Ramos (cell line): Measurements from ENCODE around the gene LEMD2.

Source experiments
- in situ Hi-C: fragments of 300-500 bp; cut with MboI; formaldehyde crosslinking; loops from one replicate; pipeline ENCODE4 v1.14.3; 2022; ENCODE audit warnings: low sequenced_read_pairs; ENCODE audit not compliant: unreplicated experiment

LEMD2 gene

GRCh38 chr6:33744895-33745546 lies 43.9 kb downstream of the LEMD2 start:
- in situ Hi-C loops: no loop called here

- in situ Hi-C loops: no loop called here
Measured at GRCh38 chr6:33744001-33744848, 44.7 kb downstream of the LEMD2 start.

- in situ Hi-C loops: no loop called here
Measured at GRCh38 chr6:33742837-33743236, 46.1 kb downstream of the LEMD2 start.

DNA sequence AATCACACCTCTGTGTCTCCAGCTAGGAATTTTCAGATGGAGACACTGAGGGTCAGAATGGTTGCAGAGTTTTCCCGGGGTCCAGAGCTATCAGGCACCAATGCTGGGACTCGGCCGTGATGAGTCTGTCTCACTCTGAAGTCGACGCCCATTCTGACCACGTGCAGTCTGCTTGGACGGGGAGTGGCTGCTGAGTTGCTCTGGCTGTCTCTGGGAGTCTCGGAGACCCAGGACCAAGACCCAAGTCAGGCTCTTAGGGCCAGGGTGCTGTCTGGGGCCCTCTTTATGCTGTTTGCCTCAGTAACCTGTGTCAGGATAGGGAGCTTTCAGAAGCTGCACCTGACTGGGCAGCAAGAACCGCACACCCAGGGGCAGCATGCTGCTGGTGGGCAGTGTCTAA lies 46.8 kb downstream of the LEMD2 start:
- in situ Hi-C loops: no loop called here

DNA sequence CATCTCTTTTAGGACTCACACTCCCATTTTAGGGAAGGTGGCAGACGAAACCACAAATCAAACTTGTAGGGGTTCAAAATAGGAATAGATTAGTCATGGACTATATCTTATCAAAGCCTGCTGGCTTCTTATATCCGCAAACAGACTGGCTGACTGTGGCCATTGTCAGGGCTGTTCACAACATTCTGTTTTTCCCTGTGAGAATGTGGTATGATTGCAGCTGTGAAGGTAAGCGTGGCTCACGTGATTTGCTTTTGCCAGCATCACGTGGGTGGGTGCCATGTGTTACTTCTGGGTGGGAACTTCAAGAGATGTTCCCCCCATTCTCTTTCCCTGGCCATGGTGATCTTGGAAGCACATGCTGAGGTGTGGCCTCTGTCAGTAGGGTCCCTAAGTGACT lies 48.1 kb downstream of the LEMD2 start:
- in situ Hi-C loops: no loop called here

DNA sequence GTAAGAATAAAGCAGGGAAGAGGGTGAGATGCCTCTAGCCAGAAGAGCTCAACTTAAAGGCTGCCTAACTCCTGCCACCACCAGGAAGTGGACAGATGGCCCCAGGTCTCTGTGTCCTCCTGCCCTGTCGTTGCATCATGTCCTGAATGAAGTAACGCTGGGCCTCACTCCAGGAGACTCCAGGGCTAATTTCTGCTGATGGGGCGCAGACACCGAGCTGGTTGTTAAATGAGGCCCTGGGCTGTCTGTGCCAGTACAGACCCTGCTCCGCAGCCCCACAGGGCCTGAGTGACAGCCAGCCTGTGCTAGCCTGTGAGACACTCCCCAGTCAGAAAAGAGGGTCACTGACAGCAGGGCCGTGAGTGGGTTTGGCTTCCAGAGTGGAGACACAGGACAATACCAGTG lies 48.7 kb downstream of the LEMD2 start:
- in situ Hi-C loops: no loop called here

DNA sequence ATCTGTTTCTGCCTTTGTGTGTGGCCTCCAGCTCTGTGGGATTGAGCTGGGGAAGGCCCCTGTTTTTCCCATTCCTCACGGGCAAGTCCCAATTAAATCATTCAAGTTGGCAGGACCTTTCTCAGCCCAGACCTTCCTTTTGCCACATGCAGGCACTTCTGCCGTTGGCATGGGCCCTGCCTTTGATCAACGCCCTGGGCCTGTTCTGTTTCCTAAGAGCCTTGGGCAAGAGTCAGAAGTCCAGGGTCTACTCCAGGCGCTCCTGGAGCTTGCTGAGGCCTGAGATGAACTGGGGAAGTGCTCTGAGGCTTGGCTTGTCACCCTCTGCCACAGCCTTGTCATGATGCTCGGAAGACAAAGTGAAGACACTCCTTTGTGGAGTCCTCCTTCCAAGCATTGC lies 49.4 kb downstream of the LEMD2 start:
- in situ Hi-C loops: no loop called here

DNA sequence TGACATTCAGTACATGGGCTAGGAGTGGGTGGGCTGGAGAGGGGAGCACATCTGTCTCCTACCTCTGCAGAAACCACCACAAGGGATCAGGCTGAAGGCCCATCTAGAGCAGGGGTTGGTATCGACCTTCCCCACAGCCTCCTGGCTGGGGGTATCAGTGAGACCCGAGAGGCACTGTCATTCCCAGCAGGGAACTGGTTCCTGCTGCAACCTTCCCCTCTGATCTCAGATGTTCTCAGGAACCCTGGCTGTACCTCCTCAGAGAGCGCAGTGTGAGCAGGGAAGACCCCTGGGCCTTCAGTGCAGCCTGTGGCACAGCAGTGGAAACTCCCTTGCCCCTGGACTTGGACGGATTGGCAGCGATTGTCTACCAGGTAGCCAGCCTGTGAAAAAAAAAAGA lies 50.1 kb downstream of the LEMD2 start:
- in situ Hi-C loops: no loop called here

DNA sequence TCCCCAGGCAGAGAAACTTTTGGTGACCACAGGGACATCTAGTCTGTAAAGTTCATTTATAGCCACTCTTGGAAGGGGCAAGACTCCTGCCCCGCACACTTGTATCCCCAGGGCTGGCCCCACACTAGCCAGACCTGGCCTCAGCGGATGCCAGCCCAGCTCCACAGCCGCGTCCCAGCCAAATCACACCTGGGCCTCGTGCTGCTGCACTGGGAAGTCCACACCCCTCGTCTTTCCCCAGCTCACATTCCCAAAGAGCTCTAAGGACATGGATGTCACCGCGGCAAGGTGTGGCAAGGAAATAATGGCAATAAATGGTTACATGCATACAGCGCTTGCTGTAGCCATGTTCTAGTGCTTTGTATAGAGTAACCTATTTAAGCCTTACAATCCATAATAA lies 50.8 kb downstream of the LEMD2 start:
- in situ Hi-C loops: no loop called here

DNA sequence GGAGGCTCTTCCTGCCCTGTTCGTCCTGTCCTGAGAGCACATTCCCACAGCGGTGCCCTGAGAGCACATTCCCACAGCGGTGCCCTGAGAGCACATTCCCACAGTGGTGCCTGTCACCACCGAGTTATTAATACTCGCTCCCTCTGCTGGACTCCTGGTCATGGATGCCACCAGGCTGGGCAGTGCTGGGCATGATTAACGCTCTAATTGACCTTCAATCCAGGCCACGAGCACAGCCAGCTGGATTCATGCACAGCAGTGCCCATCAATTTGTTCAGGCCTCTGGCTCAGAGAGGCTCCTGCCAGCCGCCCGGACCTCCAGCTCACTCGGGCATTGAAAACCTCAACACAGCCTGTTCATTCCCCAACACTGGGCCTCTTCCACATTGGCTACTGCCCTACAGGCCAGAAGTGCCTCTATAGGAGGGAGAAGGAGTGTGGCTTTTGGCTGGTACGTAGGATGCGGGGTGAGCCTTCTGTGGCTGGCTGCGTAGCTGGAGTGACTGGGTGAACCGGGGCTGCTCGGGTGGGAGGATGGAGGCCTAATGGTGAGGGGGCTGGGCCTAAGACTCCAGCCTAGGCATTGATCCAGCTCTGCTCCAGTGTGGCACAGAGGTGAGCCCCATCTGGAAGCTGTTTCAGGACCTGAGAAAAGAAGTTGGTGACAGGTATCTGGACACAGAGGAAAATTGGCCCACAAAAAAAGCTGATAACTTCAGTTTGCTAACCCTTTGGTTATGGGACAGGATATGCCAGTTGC lies 51.5 kb downstream of the LEMD2 start:
- in situ Hi-C loops: no loop called here

DNA sequence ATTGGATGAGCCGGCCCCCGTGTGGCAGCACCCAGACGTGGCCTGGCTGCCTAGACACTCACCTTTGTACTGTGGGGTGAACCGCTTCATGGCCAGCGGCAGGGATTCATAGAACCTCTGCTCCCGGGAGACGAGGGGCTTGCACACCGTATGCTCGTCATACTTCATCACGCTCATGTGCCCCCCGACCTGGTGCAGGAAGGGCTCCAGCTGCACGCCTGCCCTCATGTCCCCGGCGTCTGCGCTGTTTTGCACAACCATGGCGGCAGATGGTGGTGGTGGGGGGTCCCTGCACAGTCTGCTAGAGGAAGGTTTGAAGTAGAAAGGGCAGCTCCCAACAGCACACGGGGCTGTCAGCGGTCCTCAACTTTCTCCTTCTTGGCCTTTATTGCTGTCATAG lies 53.7 kb downstream of the LEMD2 start:
- in situ Hi-C loops: no loop called here

GRCh38 chr6:33733709-33734007 lies 55.3 kb downstream of the LEMD2 start:
- in situ Hi-C loops: no loop called here

GRCh38 chr6:33732817-33733708 lies 55.9 kb downstream of the LEMD2 start:
- in situ Hi-C loops: no loop called here

GRCh38 chr6:33732385-33732784 lies 56.5 kb downstream of the LEMD2 start:
- in situ Hi-C loops: no loop called here

GRCh38 chr6:33731751-33732282 lies 57.1 kb downstream of the LEMD2 start:
- in situ Hi-C loops: no loop called here

DNA sequence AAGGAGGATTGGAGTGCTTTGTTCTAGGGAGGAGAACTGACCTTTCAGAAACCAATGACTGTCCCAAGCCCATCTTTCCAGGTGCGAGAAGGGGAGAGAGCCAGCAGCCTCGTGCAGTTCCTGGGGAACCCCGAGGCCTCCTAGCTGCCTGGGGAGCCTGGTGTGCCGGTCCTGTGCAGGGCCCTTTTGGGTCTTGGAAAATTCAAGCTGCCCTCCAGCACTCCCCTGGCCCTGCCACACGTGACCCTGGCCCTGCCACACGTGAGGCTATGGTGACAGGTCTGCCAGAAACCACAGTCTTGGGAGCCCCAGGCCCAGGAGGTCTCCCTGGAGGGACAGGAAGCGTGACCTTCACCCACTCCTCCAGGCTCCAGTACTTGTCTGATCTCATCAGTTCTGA lies 57.9 kb downstream of the LEMD2 start:
- in situ Hi-C loops: no loop called here

GRCh38 chr6:33730611-33731010 lies 58.3 kb downstream of the LEMD2 start:
- in situ Hi-C loops: no loop called here

- in situ Hi-C loops: no loop called here
Measured at GRCh38 chr6:33729059-33729458, 59.9 kb downstream of the LEMD2 start.

DNA sequence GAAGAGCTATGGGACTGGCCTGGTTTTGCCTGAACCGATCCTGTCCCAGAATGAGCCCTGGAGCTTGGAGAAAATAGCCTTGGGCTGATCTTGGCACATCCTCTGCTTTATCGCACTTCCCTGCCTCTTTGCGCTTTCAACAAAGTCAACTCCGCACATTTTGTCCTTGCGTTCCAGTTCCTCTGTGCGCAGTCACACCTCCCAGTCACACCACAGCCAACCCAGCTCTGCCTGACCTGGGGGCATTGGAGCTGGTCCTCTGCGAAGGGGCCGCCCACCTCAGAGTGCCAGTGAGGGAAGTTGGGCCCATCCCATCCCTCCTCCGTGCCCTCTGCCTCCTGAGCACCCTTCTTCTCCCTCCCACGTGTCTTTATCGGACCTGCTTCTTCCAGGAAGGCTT lies 60.5 kb downstream of the LEMD2 start:
- in situ Hi-C loops: no loop called here

- in situ Hi-C loops: no loop called here
Measured at GRCh38 chr6:33727932-33728331, 61.0 kb downstream of the LEMD2 start.
